Fibroblast of lung (primary cell): ENCODE data around the gene DLL4.

Source experiments
- EZH2 ChIP-seq: IDR thresholded peaks from 2 replicates; pipeline ENCODE4 v1.5.1; 2012; ENCODE audit warnings: low read length, control low read depth, mild to moderate bottlenecking; ENCODE audit errors: missing control alignments
- TF ChIP-seq, protein P1 (sequence below), 2 donors: IDR thresholded peaks in 1 of 2; conservative IDR thresholded peaks in 1 of 2; 1 replicate in 1 of 2; 2 replicates in 1 of 2; pipeline ENCODE4 v1.5.1; 2011 to 2012; ENCODE audit warnings: low read length in 2 of 2, control low read depth in 1 of 2, inconsistent platforms in 1 of 2, low read depth in 1 of 2, mild to moderate bottlenecking in 1 of 2

- TF ChIP-seq EZH2 = no peak
- TF ChIP-seq, protein P1, sequence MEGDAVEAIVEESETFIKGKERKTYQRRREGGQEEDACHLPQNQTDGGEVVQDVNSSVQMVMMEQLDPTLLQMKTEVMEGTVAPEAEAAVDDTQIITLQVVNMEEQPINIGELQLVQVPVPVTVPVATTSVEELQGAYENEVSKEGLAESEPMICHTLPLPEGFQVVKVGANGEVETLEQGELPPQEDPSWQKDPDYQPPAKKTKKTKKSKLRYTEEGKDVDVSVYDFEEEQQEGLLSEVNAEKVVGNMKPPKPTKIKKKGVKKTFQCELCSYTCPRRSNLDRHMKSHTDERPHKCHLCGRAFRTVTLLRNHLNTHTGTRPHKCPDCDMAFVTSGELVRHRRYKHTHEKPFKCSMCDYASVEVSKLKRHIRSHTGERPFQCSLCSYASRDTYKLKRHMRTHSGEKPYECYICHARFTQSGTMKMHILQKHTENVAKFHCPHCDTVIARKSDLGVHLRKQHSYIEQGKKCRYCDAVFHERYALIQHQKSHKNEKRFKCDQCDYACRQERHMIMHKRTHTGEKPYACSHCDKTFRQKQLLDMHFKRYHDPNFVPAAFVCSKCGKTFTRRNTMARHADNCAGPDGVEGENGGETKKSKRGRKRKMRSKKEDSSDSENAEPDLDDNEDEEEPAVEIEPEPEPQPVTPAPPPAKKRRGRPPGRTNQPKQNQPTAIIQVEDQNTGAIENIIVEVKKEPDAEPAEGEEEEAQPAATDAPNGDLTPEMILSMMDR (conservative IDR thresholded peaks at IDR 0.05 in 1 of 2, IDR thresholded peaks at IDR 0.05 in 1 of 2; ENCODE audit: low read depth in 1 of 2, low read length in 2 of 2) = no peak
Measured at GRCh38 chr15:40927495-40927872, 1.7 kb upstream of the DLL4 start.
